HL-60 (cell line): ENCODE results near the gene RNMT.

Source experiments
- DNase-seq, 2 experiments: peaks; one replicate each; pipeline ENCODE4 v3.0.0-alpha.2; 2010 to 2020; ENCODE audit warnings: low read depth in 1 of 2, low spot score in 1 of 2
- H3K27ac ChIP-seq: fragments of 250-450 bp; sonication (Bioruptor Pico); replicated peaks from 2 replicates; pipeline ENCODE4 v1.5.1; 2020; ENCODE audit warnings: mild to moderate bottlenecking, moderate library complexity
- H3K27me3 ChIP-seq: fragments of 250-450 bp; sonication (Bioruptor Pico); 2 replicates; pipeline ENCODE4 v1.5.1; 2021; ENCODE audit warnings: mild to moderate bottlenecking, moderate library complexity; ENCODE audit not compliant: insufficient read depth, poor library complexity, severe bottlenecking
- H3K4me3 ChIP-seq: replicated peaks from 2 replicates; pipeline ENCODE4 v1.5.1; 2011; ENCODE audit warnings: mild to moderate bottlenecking, control low read depth, low read length; ENCODE audit not compliant: insufficient read depth
- CTCF ChIP-seq: IDR thresholded peaks from one replicate; pipeline ENCODE4 v1.5.1; 2011; ENCODE audit warnings: low read length, control low read depth, inconsistent platforms; ENCODE audit not compliant: insufficient read depth
- GABPA ChIP-seq: IDR thresholded peaks from 2 replicates; pipeline ENCODE4 v1.6.1; 2012; ENCODE audit warnings: low read depth
- POLR2AphosphoS5 ChIP-seq: IDR thresholded peaks from 2 replicates; pipeline ENCODE4 v1.6.1; 2012; ENCODE audit warnings: low read depth
- REST ChIP-seq: IDR thresholded peaks from 2 replicates; pipeline ENCODE4 v1.6.1; 2012; ENCODE audit warnings: low read depth; ENCODE audit not compliant: insufficient replicate concordance
- SPI1 ChIP-seq: IDR thresholded peaks from 2 replicates; pipeline ENCODE4 v1.6.1; 2012; ENCODE audit warnings: low read depth, mild to moderate bottlenecking, borderline replicate concordance

RNMT gene

DNA sequence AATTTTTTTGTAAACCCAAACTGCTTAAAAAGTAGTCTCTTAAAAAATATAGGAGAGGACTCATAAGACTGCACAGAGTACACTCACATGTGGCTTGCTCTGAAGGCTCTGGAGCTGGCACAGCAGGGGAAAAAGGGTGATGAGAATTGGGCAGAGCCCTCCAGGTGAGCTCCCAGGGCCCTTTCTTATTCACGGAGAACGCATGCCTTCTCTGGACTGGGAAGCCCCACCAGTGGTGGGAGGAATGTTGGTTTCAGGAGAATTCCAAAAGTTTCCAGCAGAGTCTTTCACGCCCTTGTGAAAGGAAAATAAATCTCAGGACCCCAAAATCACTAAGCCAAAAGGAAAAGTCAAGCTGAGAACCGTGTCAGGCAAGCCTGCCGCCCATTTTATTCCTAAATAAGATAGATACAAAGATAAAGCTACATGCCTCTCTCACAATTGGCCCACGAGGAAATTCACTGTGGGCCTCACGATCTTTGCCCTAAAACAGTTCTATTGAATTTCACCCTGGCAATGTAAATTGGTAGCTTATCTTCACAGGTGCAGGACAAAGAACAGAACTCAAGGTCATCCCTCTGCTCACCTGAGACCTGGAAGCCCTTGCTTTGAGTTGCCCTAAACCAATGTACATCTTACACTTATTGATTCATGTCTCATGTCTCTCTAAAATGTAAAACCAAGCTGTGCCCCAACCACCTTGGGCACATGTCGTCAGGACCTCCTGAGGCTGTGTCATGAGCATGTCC is 82.0 kb downstream of the RNMT start:
- TF ChIP-seq POLR2AphosphoS5: no peak
- TF ChIP-seq REST: no peak
- no peak for TF ChIP-seq SPI1
- no peak for TF ChIP-seq GABPA
- no peak for TF ChIP-seq CTCF

GRCh38 chr18:13809043-13809430 is 82.6 kb downstream of the RNMT start:
- no peak for TF ChIP-seq GABPA
- TF ChIP-seq CTCF: no peak
- no peak for TF ChIP-seq SPI1
- TF ChIP-seq POLR2AphosphoS5: no peak
- TF ChIP-seq REST: no peak
- DNase-seq: no peak
- Histone ChIP-seq H3K27ac (no peak overlapping the region), H3K27me3 (peaks cover 4% of the 10 kb centered on the region), H3K4me3 (no peak overlapping the region)

More for the DNA sequence above, 82.0 kb downstream of the RNMT start:
- no peak for DNase-seq
- Histone ChIP-seq H3K4me3 (no peak overlapping the region), H3K27ac (no peak overlapping the region), H3K27me3 (peaks cover 6% of the 10 kb centered on the region)

DNA sequence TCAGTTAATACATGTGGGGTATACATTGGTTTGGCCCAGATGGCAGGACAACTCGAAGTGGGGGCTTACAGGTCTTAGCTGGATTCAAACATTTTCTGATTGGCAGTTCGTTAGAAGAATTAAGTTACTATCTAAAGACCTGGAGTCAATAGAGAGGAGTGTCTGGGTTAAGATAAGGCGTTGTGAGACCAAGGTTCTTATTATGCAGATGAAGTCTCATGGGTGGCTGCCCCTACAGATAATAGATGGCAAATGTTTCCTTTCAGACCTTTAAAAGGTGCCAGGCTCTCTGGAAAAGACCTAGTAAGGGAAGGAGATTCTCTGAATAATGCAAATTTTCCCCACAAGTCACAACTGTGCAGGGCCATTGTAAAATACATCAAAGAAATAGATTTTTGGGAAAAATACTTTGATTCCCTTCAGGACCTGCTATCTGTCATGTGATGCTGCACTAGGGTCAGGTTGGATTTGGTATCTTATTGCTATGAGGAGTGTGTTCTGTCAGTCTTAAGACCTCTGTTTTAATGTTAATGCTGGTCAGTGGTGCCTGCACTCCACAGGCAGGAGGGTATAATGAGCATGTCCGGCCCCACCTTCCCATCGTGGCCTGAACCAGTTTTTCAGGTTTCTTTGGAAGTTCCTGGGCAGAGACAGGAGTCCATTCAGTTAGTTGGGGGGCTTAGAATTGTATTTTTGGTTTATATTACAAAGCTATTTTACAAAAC is 83.2 kb downstream of the RNMT start:
- DNase-seq: no peak
- no peak for TF ChIP-seq SPI1
- no peak for TF ChIP-seq GABPA
- TF ChIP-seq CTCF: no peak
- no peak for TF ChIP-seq REST
- no peak for TF ChIP-seq POLR2AphosphoS5
- Histone ChIP-seq H3K27me3 (peaks cover 4% of the 10 kb centered on the region), H3K4me3 (no peak overlapping the region), H3K27ac (no peak overlapping the region)
